ENCODE data around the gene GBF1. TPM values are rescaled to one million over a fixed set of nuclear protein-coding genes. Genes with fewer than 3 reads are reported as not detected.

GBF1 gene
- total and polyA plus RNA-seq, 4 donors = 6.0 to 27.2 (median 15.2) TPM

GRCh38 chr10:102322914-102323313 is 77.6 kb downstream of the GBF1 start:
- Histone ChIP-seq H3K9ac (ENCODE audit: low read depth in 1 of 2, low read length in 2 of 2) (no peak overlapping the region), H3K4me3 (ENCODE audit: low read depth in 1 of 3, low read length in 3 of 3) (no peak overlapping the region), H3K4me1 (ENCODE audit: control insufficient read depth in 4 of 4, insufficient read depth in 4 of 4, low read length in 3 of 4) (no peaks in the 10 kb centered on the region), H3K36me3 (ENCODE audit: control insufficient read depth in 4 of 4, insufficient read depth in 3 of 4, low read depth in 1 of 4, low read length in 3 of 4) (peaks cover 0 to 1% (median 0%) of the 10 kb centered on the region in 4 donors), H3K27me3 (ENCODE audit: control insufficient read depth in 4 of 4, insufficient read depth in 4 of 4, low read length in 3 of 4) (no peaks in the 10 kb centered on the region), H3K9me3 (ENCODE audit: control insufficient read depth in 4 of 4, low read length in 3 of 4) (no peaks in the 10 kb centered on the region), H3K27ac (ENCODE audit: low read depth in 1 of 2, low read length in 2 of 2) (no peak overlapping the region)
- WGBS = 83% methylated on average over 2 of the region's 2 CpGs
- TF ChIP-seq FOXA1 (IDR thresholded peaks at IDR 0.05) (no peak), RAD21 (IDR thresholded peaks at IDR 0.05) (no peak), TAF1 (conservative IDR thresholded peaks at IDR 0.05) (no peak)
- DNase-seq (ENCODE audit: low spot score) = no peak

GRCh38 chr10:102324061-102324460 is 78.7 kb downstream of the GBF1 start:
- Histone ChIP-seq H3K9me3 (ENCODE audit: control insufficient read depth in 4 of 4, low read length in 3 of 4) (no peaks in the 10 kb centered on the region), H3K36me3 (ENCODE audit: control insufficient read depth in 4 of 4, insufficient read depth in 3 of 4, low read depth in 1 of 4, low read length in 3 of 4) (peaks cover 0 to 1% (median 0%) of the 10 kb centered on the region in 4 donors), H3K27ac (ENCODE audit: low read depth in 1 of 2, low read length in 2 of 2) (no peak overlapping the region), H3K9ac (ENCODE audit: low read depth in 1 of 2, low read length in 2 of 2) (no peak overlapping the region), H3K4me3 (ENCODE audit: low read depth in 1 of 3, low read length in 3 of 3) (no peak overlapping the region), H3K4me1 (ENCODE audit: control insufficient read depth in 4 of 4, insufficient read depth in 4 of 4, low read length in 3 of 4) (no peaks in the 10 kb centered on the region), H3K27me3 (ENCODE audit: control insufficient read depth in 4 of 4, insufficient read depth in 4 of 4, low read length in 3 of 4) (no peaks in the 10 kb centered on the region)
- 80% methylated on average over 3 of the region's 3 CpGs for WGBS
- DNase-seq (ENCODE audit: low spot score) = no peak
- TF ChIP-seq JUND (IDR thresholded peaks at IDR 0.05) = no peak
- no peak for TF ChIP-seq TAF1 (conservative IDR thresholded peaks at IDR 0.05)
- no peak for TF ChIP-seq EGR1 (IDR thresholded peaks at IDR 0.05; ENCODE audit: low read depth in 2 of 2)
- no peak for TF ChIP-seq FOXA2 (IDR thresholded peaks at IDR 0.05)
- no peak for TF ChIP-seq HNF4G (IDR thresholded peaks at IDR 0.05)
- no peak for TF ChIP-seq HNF4A (conservative IDR thresholded peaks at IDR 0.05)
- TF ChIP-seq CTCF (IDR thresholded peaks at IDR 0.05; ENCODE audit: low read depth, low read length, missing input control) = no peak
- TF ChIP-seq MAX (IDR thresholded peaks at IDR 0.05) = no peak
- no peak for TF ChIP-seq REST (IDR thresholded peaks at IDR 0.05)
- TF ChIP-seq RAD21 (IDR thresholded peaks at IDR 0.05) = no peak
- TF ChIP-seq RXRA (IDR thresholded peaks at IDR 0.05) = no peak
- TF ChIP-seq SP1 (IDR thresholded peaks at IDR 0.05) = no peak
- no peak for TF ChIP-seq YY1 (IDR thresholded peaks at IDR 0.05)
- no peak for TF ChIP-seq GABPA (IDR thresholded peaks at IDR 0.05 in 1 of 2, conservative IDR thresholded peaks at IDR 0.05 in 1 of 2)
